GM21619 (cell line): ENCODE data around the gene EIF4E3.

ENCODE experiments used
- ATAC-seq: cut with Tn5 transposase; IDR thresholded peaks from one replicate; pipeline ENCODE4 v1.9.1; 2021; ENCODE audit not compliant: unreplicated experiment

The EIF4E3 gene

GRCh38 chr3:71690341-71690841, 34.8 kb downstream of the EIF4E3 start:
- ATAC-seq: no peak

- ATAC-seq: no peak
These were observed 35.9 kb downstream of the EIF4E3 start for GRCh38 chr3:71689291-71689690.

- ATAC-seq: no peak
These were observed 37.1 kb downstream of the EIF4E3 start for GRCh38 chr3:71688121-71688520.

GRCh38 chr3:71685686-71686085, 39.5 kb downstream of the EIF4E3 start:
- no peak for ATAC-seq

- no peak for ATAC-seq
These were observed 40.3 kb downstream of the EIF4E3 start for GRCh38 chr3:71684757-71685386.

GRCh38 chr3:71684046-71684756, 41.0 kb downstream of the EIF4E3 start:
- ATAC-seq: no peak

- no peak for ATAC-seq
These were observed 44.0 kb downstream of the EIF4E3 start for GRCh38 chr3:71681224-71681668.

GRCh38 chr3:71680603-71681002, 44.6 kb downstream of the EIF4E3 start:
- no peak for ATAC-seq

GRCh38 chr3:71676931-71677330, 48.3 kb downstream of the EIF4E3 start:
- no peak for ATAC-seq

- ATAC-seq: no peak
These were observed 51.7 kb downstream of the EIF4E3 start for GRCh38 chr3:71673486-71673885.

- ATAC-seq: no peak
These were observed 52.4 kb downstream of the EIF4E3 start for GRCh38 chr3:71672807-71673206.

- no peak for ATAC-seq
These were observed 52.9 kb downstream of the EIF4E3 start for GRCh38 chr3:71672340-71672739.

GRCh38 chr3:71671216-71671845, 53.9 kb downstream of the EIF4E3 start:
- no peak for ATAC-seq

GRCh38 chr3:71662568-71662967, 62.6 kb downstream of the EIF4E3 start:
- no peak for ATAC-seq

- no peak for ATAC-seq
These were observed 63.1 kb downstream of the EIF4E3 start for GRCh38 chr3:71662056-71662455.

GRCh38 chr3:71659864-71660591, 65.2 kb downstream of the EIF4E3 start:
- no peak for ATAC-seq

- no peak for ATAC-seq
These were observed 67.2 kb downstream of the EIF4E3 start for GRCh38 chr3:71657831-71658530.

- no peak for ATAC-seq
These were observed 70.1 kb downstream of the EIF4E3 start for GRCh38 chr3:71655061-71655460.

- no peak for ATAC-seq
These were observed 71.8 kb downstream of the EIF4E3 start for GRCh38 chr3:71653414-71653807.

GRCh38 chr3:71652781-71653413, 72.3 kb downstream of the EIF4E3 start:
- no peak for ATAC-seq
